Skeletal muscle satellite cell (primary cell): ENCODE measurements around the gene CCDC83.
"Not testable (repeated sequence)": the region's sequence is repeated elsewhere in the genome, so short reads cannot be mapped to it uniquely, and the experiment has no call there.

Source experiments
- H3K27me3 ChIP-seq: 2 replicates; pipeline ENCODE4 v1.7.0; 2013; ENCODE audit warnings: low read length; ENCODE audit not compliant: control insufficient read depth, insufficient read depth
- H3K36me3 ChIP-seq: 2 replicates; pipeline ENCODE4 v1.7.0; 2013; ENCODE audit warnings: mild to moderate bottlenecking, control low read depth, low read length; ENCODE audit not compliant: insufficient read depth
- H3K4me1 ChIP-seq: 2 replicates; pipeline ENCODE4 v1.7.0; 2013; ENCODE audit warnings: low read length; ENCODE audit not compliant: control insufficient read depth, insufficient read depth
- H3K4me2 ChIP-seq: 2 replicates; pipeline ENCODE4 v1.7.0; 2013; ENCODE audit warnings: mild to moderate bottlenecking, low read length
- H3K4me3 ChIP-seq: 2 replicates; pipeline ENCODE4 v1.7.0; 2013; ENCODE audit warnings: low read length
- H3K9ac ChIP-seq: 2 replicates; pipeline ENCODE4 v1.7.0; 2013; ENCODE audit warnings: mild to moderate bottlenecking, low read depth, low read length, moderate library complexity
- H3K9me3 ChIP-seq: replicated peaks from 2 replicates; pipeline ENCODE4 v1.7.0; 2013; ENCODE audit warnings: mild to moderate bottlenecking, control low read depth, low read length

CCDC83 gene

DNA sequence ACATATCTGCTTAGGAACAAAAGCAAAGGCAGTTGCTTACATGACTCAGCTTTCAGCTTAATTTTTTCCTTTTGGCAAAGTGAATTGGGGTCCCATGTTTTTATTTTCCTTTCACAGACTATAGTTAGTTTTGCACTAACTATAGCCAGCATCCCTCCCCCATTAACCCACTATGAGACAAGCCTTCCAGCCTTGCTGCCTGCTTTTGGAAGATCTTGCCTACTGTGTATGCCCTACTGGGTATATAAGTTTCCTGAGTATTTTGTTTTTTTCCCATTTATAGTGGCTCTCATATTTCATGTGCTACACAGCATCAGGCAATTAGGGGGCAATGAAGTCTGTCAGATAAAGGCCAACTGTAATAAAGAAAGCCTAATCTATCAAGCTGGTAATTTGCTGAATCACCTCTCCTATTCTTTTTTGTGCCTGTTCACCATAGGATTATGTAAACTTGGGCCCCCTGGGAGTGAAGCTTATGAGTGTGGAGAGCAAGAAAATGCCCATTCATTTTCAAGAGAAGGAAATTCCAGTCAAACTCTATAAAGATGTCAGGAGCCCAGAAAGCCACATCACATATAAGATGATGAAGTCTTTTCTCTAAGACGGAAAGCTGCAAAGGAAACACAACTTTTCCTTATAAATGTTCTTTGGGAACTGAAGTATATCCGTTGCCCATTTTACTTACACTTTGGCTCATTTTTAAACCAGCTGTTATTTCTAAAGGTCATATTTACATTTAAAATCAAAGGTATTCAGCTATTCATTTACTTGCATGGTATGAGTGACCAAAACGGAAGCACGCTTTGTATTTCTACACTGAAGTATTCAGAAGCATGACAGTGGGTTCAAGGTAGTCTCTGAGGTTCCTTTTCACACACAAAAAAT is 64.0 kb downstream of the CCDC83 start:
- no peak overlapping the region for H3K4me3 ChIP-seq
- peaks cover 20% of the 10 kb centered on the region for H3K27me3 ChIP-seq
- H3K4me1 ChIP-seq: no peaks in the 10 kb centered on the region
- no peak overlapping the region for H3K9ac ChIP-seq
- H3K36me3 ChIP-seq: no peaks in the 10 kb centered on the region
- H3K9me3 ChIP-seq: no peaks in the 10 kb centered on the region
- no peak overlapping the region for H3K4me2 ChIP-seq

DNA sequence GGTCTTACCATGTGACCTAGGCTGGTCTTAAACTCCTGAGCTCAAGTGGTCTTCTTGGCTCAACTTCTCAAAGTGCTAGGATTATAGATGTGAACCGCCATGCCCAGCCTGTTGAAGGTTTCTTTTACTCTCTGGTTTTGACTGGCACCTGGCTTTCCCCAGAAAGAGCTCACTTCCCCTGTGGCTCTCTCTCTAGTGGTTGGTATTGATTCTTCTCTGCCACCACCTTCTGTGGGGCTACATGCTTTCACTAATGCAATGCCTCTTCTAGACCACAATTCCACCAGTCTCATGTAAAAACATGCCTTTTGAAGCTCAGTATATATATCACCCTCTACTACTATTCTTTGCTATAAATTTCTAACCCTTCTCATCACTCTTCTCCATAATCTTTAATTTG is 67.2 kb downstream of the CCDC83 start:
- H3K4me1 ChIP-seq: no peaks in the 10 kb centered on the region
- no peaks in the 10 kb centered on the region for H3K9me3 ChIP-seq
- no peak overlapping the region for H3K4me2 ChIP-seq
- H3K36me3 ChIP-seq: no peaks in the 10 kb centered on the region
- H3K9ac ChIP-seq: no peak overlapping the region
- H3K4me3 ChIP-seq: no peak overlapping the region
- H3K27me3 ChIP-seq: peaks cover 17% of the 10 kb centered on the region

GRCh38 chr11:85923455-85923854 is 68.3 kb downstream of the CCDC83 start:
- Histone ChIP-seq H3K4me1 (no peaks in the 10 kb centered on the region), H3K4me2 (no peak overlapping the region), H3K4me3 (no peak overlapping the region), H3K9me3 (no peaks in the 10 kb centered on the region), H3K36me3 (no peaks in the 10 kb centered on the region), H3K27me3 (peaks cover 13% of the 10 kb centered on the region), H3K9ac (no peak overlapping the region)

- not testable (repeated sequence) for H3K4me3 ChIP-seq, H3K36me3 ChIP-seq, H3K27me3 ChIP-seq
These were observed 71.6 kb downstream of the CCDC83 start for GRCh38 chr11:85926653-85927214.

GRCh38 chr11:85930879-85931366 is 75.7 kb downstream of the CCDC83 start:
- H3K9me3 ChIP-seq: no peaks in the 10 kb centered on the region
- H3K9ac ChIP-seq: no peak overlapping the region
- no peak overlapping the region for H3K4me2 ChIP-seq
- no peak overlapping the region for H3K4me3 ChIP-seq
- no peaks in the 10 kb centered on the region for H3K27me3 ChIP-seq
- H3K4me1 ChIP-seq: no peaks in the 10 kb centered on the region
- no peaks in the 10 kb centered on the region for H3K36me3 ChIP-seq

More at GRCh38 chr11:85926653-85927214, 71.6 kb downstream of the CCDC83 start:
- H3K4me2 ChIP-seq, H3K4me1 ChIP-seq, H3K9ac ChIP-seq, H3K9me3 ChIP-seq: not testable (repeated sequence)

DNA sequence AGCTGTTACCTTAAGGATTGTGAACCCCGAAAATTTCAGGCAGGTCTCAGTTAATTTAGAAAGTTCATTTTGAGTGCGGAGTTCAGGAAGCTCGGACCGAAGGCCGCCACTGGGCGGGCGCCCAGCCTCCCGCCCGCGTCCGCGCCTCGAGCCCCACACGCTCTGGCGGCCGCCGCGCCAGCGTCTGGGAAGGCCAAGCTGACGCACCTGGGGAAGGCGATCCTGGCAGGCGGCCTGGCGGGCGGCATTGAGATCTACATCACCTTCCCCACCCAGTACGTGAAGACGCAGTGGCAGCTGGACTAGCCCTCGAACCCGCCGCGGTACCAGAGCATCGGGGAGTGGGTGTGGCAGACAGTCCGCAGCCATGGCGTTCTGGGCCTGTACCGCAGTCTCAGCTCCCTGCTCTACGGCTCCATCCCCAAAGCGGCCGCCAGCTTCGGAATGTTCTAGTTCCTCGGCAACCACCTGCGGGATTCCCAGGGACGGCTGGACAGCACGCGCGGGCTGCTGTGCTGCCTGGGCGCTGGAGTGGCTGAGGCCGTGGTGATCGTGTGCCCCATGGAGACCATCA is 79.5 kb downstream of the CCDC83 start:
- no peak overlapping the region for H3K4me2 ChIP-seq
- no peaks in the 10 kb centered on the region for H3K4me1 ChIP-seq
- H3K9ac ChIP-seq: no peak overlapping the region
- H3K27me3 ChIP-seq: no peaks in the 10 kb centered on the region
- H3K9me3 ChIP-seq: no peaks in the 10 kb centered on the region
- no peaks in the 10 kb centered on the region for H3K36me3 ChIP-seq
- no peak overlapping the region for H3K4me3 ChIP-seq

DNA sequence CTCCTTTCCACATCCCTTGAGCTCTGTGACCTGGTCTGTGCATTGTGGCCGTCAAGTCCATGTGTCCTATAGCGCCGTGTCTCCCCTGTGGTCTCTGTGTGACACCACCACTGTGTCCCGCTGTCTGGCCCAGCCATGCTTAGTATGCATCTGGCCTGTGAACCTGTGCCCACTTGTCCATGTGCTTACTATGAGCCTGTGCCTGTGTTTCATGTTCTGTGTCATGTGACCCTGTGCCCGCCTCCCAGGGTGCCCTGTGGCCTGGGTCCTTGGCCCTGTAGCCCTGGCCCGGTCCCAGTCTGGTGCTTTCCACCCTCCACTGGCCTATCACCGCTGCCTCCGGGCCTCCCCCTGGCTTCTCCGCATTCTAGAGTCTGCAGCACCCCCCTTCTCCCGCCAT is 80.6 kb downstream of the CCDC83 start:
- H3K4me1 ChIP-seq: no peaks in the 10 kb centered on the region
- no peak overlapping the region for H3K4me3 ChIP-seq
- no peak overlapping the region for H3K4me2 ChIP-seq
- no peak overlapping the region for H3K9ac ChIP-seq
- no peaks in the 10 kb centered on the region for H3K36me3 ChIP-seq
- H3K27me3 ChIP-seq: no peaks in the 10 kb centered on the region
- no peaks in the 10 kb centered on the region for H3K9me3 ChIP-seq

GRCh38 chr11:85937835-85938234 is 82.7 kb downstream of the CCDC83 start:
- H3K36me3 ChIP-seq: no peaks in the 10 kb centered on the region
- no peaks in the 10 kb centered on the region for H3K9me3 ChIP-seq
- no peaks in the 10 kb centered on the region for H3K4me1 ChIP-seq
- no peak overlapping the region for H3K9ac ChIP-seq
- H3K27me3 ChIP-seq: no peaks in the 10 kb centered on the region
- no peak overlapping the region for H3K4me2 ChIP-seq
- H3K4me3 ChIP-seq: no peak overlapping the region

DNA sequence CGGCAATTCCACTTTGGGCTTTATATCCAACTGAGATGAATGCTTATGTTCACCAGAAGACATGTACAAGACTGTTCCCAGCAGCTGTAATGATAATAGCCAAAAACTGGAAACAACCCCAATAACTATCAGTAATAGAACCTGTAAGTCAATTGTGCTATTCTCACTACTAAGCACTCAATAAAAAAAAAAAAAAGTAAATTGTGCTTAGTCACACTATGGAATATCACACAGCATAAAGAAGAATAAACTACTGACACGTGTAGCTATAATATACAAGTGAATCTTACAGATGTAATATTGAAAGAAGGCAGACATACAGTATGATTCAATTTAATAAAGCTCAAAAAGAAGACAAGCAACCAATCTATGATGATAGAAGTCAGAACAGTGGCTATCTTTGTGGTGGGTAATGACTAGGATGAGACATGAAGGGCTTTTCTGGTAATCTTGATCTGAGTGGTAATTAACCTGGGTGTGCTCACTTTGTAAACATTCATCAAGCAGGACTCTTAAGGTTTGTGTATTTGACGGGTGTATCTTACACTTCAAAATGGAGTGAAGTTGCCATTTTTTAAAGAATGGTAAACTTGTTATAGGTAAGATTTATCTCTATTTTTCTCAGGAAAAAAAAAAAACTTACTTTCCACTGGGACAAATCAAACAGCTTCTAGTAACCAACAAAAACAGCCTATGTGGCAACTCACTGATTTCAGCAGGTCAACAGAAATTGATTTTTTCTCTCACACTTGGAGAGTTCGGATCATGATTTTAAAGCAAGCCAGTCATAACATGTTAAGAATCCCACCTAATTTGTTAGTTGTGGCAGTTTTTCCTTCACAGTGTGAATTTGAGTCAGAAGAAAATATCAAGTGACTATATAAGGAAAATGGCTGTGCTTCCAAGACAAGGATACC is 84.2 kb downstream of the CCDC83 start:
- no peak overlapping the region for H3K4me2 ChIP-seq
- no peaks in the 10 kb centered on the region for H3K4me1 ChIP-seq
- H3K9me3 ChIP-seq: no peaks in the 10 kb centered on the region
- H3K27me3 ChIP-seq: no peaks in the 10 kb centered on the region
- no peaks in the 10 kb centered on the region for H3K36me3 ChIP-seq
- H3K9ac ChIP-seq: no peak overlapping the region
- H3K4me3 ChIP-seq: no peak overlapping the region

DNA sequence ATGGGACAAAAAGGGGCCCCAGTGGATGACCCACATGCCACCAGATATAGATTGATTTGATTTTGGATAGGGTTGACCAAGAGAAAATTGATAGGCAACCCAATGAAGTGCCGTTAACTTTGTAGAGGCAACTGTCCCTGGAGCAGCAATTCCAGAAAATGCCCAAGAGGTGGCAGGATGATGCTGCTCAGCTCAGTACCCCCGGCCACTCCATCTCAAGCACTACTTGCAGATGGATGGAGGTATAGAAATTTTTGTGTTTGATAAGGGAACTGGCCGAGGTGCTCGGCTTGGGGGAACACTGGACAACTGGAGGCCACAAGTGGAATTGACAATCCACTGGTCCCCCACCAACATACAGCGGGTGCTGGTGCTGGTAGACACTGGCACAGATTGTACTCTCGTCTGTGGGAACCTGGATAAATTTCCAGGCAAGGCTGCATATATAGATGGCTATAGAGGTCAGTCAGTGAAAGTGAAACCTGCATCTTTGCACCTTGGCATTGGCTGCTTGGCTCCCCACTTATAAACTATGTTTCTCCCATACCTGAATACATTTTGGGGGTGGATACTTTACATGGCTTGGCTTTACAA is 86.3 kb downstream of the CCDC83 start:
- Histone ChIP-seq H3K9me3 (no peaks in the 10 kb centered on the region), H3K36me3 (no peaks in the 10 kb centered on the region), H3K4me1 (no peaks in the 10 kb centered on the region), H3K27me3 (no peaks in the 10 kb centered on the region), H3K4me3 (no peak overlapping the region), H3K4me2 (no peak overlapping the region), H3K9ac (no peak overlapping the region)

DNA sequence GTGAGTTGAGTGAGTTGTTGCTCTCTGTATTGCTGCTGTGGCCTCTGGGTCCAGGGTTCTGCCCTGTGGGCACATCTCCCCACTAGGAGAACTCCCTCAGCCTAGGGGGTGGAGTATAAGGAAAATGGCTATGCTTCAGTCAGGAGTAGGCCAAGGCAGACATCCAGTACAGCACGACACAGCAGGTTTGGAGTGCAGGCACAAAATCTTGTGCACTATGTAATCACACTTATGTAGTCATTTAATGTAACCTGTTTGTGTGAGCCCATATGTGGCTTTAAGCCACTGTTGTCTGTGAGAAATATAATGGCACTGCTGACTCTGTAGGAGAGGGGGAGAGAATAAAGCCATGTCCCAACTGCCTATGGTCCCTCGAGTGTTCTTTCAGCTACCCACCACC is 90.1 kb downstream of the CCDC83 start:
- Histone ChIP-seq H3K36me3 (no peaks in the 10 kb centered on the region), H3K9ac (no peak overlapping the region), H3K4me2 (no peak overlapping the region), H3K9me3 (no peaks in the 10 kb centered on the region), H3K4me1 (peaks cover 20% of the 10 kb centered on the region), H3K4me3 (no peak overlapping the region), H3K27me3 (no peaks in the 10 kb centered on the region)
